Measurements from ENCODE around the gene CCDC71.

The CCDC71 gene

DNA sequence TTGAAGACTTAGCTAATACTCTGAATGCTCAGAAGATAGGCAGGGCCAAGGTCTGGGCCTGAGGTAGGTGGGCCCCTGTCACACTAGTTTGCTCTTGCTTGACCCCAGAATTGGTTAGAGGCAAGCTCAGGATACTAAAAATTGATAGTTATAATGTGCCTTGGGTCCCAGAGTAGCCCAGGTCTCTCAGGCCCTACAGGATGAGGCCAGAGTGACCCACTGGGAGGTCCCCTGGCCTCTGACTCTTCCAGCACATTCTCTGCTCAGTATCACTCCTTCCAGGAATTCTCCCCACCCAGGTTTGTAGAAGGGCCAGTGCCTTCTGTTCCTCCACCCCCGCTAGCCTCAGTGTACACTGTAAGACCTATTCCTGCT is 4.6 kb upstream of the CCDC71 start:
- no peak for DNase-seq (ENCODE audit: low spot score)

DNA sequence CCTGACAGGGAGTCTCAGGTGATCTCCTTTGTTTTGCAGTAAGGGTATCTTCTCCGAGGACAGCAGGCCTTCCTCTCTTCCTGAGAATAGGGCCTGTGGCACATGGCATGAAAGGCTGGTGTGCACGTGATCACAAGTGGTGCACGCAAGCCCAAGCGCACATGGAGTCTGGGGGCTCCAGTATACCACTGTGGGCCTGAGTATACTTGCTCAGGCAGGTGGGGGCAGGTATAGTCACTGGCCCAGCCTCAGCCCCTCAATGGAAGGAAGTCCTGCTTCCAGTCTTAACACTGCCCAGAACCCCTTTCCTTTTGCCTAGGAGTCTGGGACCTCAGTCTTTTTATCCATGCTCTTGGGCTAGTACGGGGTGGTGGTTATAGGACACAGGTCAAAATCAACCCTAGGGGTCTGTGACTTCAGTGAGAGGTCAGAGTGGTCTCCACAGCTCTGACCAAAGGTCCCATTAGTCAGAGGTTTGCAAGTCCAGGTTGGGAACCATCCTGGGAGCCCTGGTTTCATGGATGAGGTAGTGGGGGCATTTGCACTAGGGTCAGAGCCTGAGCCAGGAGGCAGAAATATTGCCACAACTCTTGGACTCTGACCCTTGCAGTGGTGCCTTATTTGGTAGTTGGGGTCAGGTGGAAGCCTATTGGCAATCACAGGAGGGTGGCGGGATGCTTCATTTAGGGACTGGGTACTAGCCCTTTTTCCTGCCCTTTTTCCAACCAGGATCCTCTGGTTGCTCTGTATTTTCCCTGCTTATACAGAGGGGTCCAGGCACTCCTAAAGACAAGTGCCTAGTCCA is 823 bp upstream of the CCDC71 start:
- no peak for DNase-seq (ENCODE audit: low spot score)

DNA sequence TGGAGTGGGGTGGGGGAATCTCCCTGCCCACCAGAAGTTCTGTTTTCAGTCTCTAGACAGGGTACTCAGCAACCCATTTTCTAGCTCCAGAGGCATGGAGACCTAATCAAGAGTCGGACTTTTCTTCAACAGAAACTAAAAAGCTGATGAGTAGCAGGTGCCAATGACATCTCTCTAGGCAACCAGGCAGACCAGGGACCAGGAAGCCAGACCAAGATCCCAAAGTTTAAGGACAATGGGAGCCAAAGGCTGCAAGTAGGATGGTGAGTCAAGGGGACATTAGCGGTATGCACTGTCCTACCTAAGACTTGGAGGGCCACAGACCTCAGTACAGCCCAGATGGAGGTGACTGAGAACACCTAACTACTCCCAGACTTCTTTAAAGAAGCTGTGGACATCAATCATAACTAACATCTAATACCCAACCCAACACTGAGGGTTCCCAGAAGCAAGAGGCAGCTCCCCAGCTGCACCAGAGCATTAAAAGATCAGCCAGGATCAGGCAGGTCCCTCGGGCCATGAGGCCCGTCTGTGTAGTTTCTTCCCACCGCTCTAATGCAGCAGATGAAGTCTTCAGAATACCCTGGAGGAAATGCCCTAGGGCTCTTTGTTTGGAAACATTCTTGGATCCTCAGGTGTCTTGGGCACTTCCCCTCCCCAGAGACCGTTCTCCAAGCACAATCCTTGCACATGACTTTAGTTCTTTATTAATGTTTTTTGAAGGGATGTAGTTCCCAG is 979 bp downstream of the CCDC71 start:
- DNase-seq (ENCODE audit: low spot score): no peak

DNA sequence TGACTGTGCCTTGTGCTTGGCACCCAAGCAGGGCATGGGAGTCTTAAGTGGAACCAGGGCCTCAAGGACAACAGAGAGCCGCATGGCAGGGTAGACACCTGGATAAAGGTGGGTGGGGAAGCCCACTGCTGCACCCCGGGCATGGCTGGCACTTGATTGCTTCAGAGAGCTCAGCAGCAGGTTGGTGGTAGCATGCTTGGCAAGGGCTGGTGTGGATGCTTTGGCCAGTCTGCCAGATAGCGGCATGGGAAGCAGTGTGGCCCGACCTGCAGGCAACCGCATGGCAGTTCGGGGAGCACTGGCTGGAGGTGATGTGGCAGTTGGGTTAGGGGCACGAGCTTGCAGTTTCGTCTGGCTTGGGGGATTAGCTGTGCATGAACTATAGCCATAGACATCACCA is 2.5 kb downstream of the CCDC71 start:
- no peak for DNase-seq (ENCODE audit: low spot score)

DNA sequence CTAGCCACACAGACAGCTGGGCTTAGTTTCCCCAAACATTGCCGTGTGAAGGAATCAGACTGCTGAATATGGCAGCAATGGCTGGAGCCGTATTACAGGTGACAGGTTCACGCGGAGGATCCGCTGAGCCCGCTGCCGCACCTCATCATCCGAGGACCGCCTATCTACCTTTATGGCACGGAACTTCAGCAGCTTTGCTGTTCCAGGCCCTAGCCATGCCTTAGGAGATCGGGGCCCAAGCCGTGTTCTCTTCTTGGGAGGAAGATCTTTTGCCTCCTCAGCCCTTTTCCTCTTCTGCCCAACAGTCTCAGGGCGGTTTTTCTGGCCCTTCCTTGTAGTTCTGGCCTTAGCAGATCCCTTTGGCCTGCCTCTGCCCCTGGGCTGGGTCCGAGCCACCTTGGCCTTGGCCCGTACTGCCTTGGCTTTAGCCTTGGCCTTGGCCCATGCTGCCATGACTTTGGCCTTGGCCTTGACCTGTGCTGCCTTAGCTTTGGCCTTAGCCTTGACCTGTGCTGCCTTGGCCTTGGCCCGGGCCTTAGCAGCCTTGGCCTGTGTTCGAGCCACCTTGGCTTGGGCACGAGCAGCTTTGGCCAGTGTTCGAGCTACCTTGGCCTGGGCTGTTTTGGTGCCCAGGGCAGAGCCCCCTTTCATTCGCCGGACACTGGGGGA is 3.2 kb downstream of the CCDC71 start:
- DNase-seq (ENCODE audit: low spot score): no peak

DNA sequence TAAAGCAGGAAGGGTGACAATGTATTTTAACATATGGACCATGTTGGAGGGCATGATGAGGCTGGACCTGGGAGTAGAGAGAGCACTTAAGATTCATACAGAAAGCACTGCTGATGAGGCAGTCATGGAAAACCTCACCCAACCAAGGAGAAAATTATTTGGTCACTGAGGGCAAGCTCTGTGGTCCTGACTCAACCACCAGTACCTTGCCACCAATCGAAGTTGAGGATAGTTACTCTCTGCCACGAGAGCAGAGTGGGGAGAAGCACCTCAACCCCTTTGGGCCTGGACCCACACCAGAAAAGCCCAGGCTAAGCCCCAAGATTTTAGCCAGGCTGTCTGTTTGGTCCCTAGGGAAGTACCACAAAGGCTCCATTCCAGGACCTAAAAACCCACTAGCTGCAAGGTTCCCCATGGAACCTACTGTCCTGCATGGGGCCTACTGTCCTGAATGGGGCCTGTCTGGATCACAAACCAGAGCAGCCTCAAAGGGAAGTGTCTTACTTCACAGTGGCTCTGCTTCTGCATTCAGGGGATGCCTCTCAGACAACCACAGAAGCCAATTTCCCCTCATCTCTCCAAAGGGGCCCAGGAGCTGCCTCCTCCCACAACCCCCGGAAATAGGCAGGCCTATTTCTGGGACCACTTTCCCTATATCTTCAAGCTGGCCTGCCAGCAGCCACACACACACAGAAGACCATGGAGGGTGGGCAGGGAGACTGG is 4.2 kb downstream of the CCDC71 start:
- DNase-seq (ENCODE audit: low spot score): peak; percentile 35

DNA sequence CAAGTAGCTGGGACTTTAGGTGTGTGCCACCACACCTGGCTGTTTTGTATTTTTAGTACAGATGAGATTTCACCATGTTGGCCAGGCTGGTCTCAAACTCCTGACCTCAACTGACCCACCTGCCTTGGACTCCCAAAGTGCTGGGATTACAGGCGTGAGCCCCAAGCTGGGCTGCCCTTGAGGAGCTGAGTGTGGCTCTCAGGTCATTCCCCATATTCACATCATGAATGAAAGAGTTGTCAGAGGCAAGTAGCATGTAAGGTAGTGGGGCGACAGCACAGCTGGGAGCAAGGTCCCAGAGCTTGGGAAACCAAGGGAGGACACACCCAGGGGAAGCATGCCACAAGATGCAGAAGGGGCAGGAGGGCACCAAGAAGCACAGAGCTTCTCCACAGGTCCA is 4.9 kb downstream of the CCDC71 start:
- no peak for DNase-seq (ENCODE audit: low spot score)

DNA sequence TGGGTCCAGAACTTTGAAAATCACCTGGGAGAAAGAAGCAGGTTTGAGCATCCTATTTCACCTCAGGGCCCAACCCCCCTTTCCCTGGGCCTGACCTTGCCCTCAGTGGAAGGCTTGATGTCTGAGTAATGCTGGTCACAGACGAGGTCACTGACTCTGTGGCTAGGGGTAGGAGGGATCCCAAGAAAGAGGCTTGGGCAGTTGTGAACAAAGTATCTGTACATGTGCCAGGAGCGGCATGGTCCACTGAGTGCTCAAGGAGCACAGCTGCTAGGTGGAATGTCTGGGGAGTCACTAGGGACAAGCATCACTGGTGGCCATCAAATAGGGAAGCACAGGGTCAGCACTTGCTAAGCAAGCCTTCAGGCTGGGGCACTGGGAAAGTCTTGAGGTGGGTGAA is 7.3 kb downstream of the CCDC71 start:
- no peak for DNase-seq (ENCODE audit: low spot score)

DNA sequence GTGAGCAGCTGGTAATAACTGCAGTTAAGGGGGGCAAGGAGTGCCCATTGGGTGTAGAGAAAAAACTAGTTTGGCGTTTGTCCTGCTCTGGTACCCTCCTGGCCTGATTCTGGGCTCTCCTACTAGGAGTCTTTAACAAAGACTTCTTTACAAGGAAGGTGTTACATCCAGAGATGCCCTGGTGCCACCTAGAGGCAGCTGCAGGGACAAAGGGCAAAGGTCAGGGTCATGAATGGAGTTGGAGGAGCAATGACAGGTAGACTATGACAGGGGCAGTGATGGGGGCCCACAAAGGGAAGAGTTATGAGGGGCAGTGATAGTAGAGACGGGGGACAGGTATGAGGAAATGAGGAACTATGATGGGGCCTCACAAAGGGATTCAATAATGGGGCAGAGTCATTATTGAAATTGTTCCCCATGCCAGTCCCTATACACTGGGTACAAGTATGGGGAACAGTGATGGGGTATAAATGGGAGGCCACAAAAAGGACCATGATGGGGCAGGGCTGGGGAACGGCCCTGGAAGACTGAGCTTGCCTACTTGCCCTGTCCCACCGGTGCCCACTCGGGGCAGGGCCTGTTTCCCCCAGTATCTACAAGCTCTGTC is 7.9 kb downstream of the CCDC71 start:
- peak; percentile 41 for DNase-seq (ENCODE audit: low spot score)

DNA sequence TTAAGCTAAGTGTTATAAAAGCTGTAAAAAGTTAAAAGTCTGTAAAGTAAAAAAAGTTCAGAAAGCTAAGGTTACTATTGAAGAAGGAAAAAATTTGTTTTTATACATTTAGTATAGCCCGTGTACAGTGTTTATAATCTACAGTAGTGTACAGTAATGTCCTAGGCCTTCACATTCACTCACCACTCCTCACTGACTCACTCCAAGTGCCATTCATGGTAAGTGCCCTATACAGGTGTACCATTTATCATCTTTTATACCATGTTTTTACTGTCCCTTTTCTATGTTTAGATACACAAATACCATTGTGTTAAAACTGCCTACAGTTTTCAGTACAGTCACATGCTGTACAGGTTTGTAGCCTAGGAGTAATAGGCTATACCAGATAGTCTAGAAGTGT is 8.8 kb downstream of the CCDC71 start:
- DNase-seq (ENCODE audit: low spot score): no peak

DNA sequence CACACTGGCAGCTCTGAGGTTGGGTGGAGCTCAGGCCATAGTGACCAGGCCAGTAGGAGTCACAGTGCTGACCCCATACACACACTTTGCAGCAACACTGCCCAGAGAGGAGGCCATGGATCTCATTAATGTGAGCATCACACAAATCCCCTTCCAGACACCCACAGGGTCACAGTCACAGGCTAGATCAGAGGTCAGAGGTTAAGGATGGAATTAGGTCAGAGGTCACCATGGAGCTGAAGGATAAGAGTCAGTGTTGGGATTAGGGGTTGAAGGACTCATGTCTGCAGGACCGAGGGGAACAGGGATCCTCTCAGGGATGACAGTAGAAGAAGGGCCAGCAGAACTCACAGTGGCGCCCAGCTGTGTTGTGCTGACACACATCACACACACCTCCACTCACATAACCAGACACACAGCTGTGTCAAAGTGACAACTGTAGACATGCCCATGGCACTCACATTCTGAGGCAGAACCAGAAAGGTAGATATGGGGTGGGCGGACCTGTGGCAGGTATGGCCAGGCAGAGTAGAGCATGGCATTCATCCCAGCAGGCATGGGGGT is 12.7 kb downstream of the CCDC71 start:
- no peak for DNase-seq (ENCODE audit: low spot score)

DNA sequence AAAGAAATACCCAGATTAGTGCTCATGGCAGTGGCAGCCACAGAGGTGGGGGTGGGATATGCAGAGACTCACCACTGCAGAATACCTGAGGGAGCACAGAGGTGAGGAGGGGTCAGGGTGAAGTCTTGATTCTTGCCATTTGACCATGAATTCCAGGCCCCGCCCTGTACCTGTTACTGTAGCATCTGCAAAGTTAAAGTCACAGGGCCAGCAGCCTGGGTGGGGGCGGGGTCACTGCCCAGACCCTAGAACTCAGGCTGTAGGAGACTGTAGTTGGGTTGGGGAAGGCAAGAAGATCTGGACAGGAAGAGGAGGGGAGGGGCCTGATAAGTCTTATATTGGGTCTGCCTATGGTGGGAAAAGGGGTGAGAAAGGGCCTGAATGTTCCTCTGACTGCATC is 14.5 kb downstream of the CCDC71 start:
- DNase-seq (ENCODE audit: low spot score): no peak

DNA sequence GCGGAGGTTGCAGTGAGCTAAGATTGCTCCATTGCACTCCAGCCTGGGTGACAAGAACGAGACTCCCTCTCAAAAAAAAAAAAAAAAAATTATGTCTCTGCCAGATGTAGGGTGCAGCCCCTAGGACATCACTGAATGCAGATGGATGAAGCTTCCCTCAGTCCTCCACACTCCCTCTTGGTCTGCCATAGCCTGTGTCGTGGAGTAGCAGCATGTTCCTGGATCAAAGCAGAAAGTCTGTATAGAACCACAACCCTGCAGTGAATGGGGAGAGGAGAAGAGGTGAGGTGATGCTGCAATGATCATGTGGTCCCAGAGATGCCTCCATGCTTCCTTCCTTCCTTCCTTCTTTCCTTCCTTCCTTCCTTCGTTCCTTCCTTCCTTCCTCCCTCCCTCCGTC is 18.0 kb downstream of the CCDC71 start:
- DNase-seq (ENCODE audit: low spot score): no peak

DNA sequence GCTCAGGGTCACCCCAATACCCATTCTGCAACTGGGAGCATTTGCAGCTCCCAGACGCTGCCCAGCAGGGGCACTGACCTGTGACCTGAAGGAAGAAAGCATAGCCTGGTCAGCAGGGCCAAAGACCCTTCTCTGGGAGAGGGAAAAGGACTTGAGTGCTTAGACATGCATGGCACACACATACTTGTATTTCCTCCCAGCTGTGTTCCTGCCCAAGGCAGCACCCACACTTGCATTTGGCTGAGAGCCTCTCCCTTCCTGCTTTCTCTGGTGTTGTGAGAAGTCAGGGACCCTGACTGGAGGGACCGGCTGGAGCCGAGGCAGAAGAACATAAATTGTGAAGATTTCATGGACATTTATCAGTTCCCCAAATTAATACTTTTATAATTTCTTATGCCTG is 26.1 kb downstream of the CCDC71 start:
- no peak for DNase-seq (ENCODE audit: low spot score)

DNA sequence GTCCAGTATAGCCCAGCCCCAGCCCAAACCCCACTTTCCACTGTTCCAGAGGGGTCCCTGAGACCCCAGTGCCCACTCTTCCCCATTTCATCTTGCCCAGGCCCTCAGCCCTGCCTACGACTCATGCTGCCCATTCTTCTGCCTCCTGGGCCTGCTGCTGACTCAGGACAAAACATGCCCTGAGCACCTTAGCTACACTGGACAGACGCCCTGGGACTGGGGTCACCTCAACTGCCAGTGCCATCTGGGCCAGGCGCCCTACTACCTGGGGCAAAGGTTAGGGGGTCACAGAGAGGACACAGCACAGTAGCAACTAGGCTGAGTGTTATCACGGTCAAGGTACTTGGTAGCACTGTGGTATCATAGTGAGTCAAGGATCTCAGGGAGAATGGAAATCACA is 30.6 kb downstream of the CCDC71 start:
- DNase-seq (ENCODE audit: low spot score): no peak

DNA sequence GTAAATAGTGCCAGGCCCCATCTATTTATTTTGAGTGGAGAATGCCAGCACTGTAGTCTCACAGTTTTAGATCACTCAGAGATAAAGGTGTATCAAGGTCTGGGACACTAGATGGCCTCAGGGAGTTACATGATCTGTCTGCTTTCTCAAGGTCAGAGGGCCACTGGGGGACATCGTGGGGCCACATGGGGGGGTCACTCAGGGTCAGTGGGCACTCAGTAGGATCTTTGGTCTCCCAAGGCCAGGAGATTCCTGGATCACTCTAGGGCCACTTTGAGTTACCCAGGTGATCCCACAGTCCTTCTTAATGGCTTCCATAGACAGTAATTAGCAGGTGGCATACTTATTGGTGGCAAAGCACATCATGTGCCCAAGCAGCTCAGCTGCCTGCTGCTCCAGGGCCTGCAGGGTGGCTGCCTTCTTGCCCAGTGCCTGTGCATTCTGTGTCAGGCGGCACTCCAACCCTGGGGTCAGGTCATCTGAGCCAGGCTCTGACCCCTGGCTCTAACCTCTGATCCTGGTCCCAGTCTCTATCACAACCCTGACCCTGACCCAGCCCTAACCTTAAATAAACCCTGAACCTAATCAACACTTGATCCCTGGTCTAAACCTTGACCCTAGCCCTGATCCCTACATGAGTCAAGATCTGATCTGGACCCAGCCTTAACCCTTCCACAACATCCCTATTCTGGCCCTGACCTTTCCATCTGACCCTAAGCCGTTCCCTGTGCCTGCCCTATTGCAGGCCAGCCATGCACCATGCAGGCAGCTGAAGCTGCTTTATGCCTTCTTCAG is 31.5 kb downstream of the CCDC71 start:
- DNase-seq (ENCODE audit: low spot score): no peak

DNA sequence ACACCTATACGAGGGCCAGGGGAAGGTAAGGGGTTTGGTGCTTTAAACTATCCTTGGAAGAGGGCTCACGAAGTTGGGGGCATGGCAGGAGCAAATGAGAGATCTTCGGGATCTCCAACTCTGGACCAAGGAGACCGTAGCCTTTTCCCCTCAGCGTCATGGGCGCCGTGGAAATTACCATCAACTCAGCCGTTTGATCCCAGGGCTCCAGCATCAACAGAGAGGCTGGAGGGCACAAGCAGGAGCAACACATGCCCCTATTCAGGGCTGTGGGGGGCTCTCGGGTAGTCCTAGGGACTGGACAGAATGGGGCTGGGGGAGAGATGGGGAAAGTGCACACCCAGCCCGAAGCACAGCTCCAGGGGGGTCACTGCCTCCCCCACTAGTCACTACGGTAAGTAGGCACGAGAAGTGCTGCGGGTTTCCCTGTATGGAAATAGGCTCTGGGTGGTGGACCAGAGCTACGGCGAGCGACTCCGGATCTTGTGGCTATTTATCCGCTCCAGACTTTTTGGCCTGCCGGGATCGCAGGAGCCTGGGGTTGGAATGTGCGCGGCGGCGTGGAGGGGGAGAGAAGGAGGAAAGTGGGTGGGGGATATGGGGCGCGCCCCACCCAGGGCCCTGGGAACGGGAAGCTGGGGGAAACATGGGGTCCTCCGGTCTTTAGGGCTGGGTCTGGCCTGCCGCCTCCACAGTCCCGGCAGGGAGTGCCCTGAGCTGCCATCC is 32.7 kb downstream of the CCDC71 start:
- peak; percentile 59 for DNase-seq (ENCODE audit: low spot score)

DNA sequence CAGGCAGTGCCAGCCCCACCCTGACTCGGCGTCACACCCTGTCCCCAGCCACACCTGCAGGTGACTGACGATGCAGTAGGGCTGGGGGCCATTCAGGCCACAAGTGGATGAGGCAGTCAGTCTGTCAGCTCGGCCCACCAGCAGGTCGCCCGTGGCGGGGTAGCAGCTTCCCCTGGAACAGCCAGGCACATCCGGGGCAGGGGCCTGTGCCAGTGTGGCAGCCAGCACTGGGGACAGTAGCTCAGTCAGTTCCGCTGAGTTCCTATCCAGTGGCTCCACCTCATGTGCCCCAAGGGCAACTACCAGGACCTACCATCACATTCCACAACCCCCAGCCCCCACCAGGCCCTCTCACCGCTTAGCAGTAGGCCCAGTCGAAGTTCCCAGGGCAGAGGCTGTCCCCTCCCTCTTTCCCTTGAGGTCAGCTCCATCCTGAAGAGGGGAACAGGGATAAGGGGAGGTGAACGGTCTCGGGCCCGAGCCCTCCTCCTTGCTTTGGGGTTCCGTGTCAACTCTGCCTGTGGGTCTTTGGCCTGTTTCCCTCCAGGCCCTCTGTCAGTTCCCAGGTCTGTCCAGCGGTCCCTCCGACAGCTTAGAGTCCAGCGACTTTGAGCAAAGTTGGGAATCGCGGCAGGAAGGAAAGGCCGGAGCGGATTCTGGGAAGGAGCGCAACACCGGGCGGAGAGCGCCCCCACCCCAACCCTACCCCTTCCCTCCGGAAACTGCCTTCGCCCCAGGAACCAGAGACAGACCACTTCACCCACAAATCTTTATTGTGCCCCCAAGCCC is 33.5 kb downstream of the CCDC71 start, which contains the start of gene LAMB2:
TSS of gene LAMB2 (minus strand) at position 614 of the 789 bp plus-strand sequence. CDS start at position 431, 183 bp downstream.
- peak; percentile 32 for DNase-seq (ENCODE audit: low spot score)

DNA sequence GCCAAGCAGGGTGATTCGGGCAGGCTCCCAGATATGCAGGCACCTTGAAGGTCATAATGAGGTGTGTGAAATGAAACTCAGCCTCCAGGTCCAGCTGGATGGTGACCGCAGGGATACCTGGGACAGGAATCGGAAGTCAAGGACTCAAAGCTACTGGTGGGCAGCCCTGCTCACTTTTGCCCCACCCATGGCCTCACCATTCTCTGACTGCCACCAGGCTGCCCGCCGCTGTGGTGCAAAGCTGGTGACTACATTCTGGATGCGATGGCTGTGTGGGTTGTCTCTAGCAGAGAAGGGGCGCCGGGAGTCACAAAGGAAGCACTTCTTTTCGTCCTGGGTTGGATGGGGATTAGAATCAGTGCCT is 34.1 kb downstream of the CCDC71 start:
- DNase-seq (ENCODE audit: low spot score): no peak
